ENCODE data around the gene OR56A4.

OR56A4 gene

DNA sequence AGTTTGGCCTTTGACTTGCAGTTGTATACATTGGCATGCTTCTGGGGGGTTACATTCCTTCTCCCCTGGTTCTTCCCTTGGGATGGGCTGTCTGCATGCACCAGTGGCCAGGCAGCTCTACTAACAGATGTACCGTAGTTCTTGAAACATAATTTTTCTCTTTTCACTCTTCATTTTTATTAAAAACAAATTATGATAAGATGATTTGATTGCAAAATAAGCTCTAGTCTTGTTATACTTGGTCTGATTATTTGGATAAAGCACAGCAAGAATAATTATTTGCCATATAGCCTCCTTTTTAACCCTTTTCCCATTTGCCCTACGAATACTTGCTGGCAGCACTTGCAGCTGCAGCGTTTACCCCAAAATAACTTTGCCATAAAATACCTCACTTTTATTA is 51.2 kb downstream of the OR56A4 start:
- DNase-seq, result no peak

All from NCI-H345 (cell line).